ENCODE measurements around the gene ATG2B. TPM values are rescaled to one million over a fixed set of nuclear protein-coding genes. Genes with fewer than 3 reads are reported as not detected.

Gene ATG2B
- total and polyA plus RNA-seq, 2 donors (not counting 1 experiment from before 2014, with no cell fraction given) = 8.1 to 39.6 TPM

- Histone ChIP-seq H2AFZ (ENCODE audit: insufficient read depth, low read depth, low read length, poor library complexity, severe bottlenecking) (no peak overlapping the region), H3K27ac (ENCODE audit: low read length in 2 of 2) (no peak overlapping the region), H3K4me1 (ENCODE audit: control insufficient read depth in 2 of 2, insufficient read depth in 2 of 2, low read length in 2 of 2) (no peaks in the 10 kb centered on the region), H3K4me2 (replicated peaks; ENCODE audit: low read depth, low read length, poor library complexity, severe bottlenecking) (no peak overlapping the region), H4K20me1 (ENCODE audit: control insufficient read depth, insufficient read depth, low read length, poor library complexity, severe bottlenecking) (no peaks in the 10 kb centered on the region), H3K9ac (ENCODE audit: low read length) (no peak overlapping the region), H3K27me3 (replicated peaks in 1 of 4; ENCODE audit: control extremely low read depth in 1 of 4, control insufficient read depth in 3 of 4, insufficient read depth in 4 of 4, low read length in 3 of 4) (peaks cover 0 to 14% (median 2%) of the 10 kb centered on the region in 4 experiments), H3K9me3 (ENCODE audit: control extremely low read depth in 1 of 3, control insufficient read depth in 2 of 3, insufficient read depth in 1 of 3, low read length in 2 of 3) (peaks cover 0 to 2% (median 0%) of the 10 kb centered on the region in 3 donors), H3K79me2 (ENCODE audit: control insufficient read depth, insufficient read depth, low read length) (no peaks in the 10 kb centered on the region), H3K4me3 (ENCODE audit: control extremely low read depth in 1 of 5, extremely low read depth in 1 of 5, insufficient read depth in 1 of 5, low read depth in 2 of 5, low read length in 4 of 5) (no peak overlapping the region), H3K36me3 (replicated peaks in 1 of 2; ENCODE audit: control extremely low read depth in 1 of 2, control insufficient read depth in 1 of 2, extremely low read depth in 1 of 2, insufficient read depth in 2 of 2, low read length in 1 of 2) (no peaks in the 10 kb centered on the region)
- Mint-ChIP-seq H3K9me3 (ENCODE audit: insufficient read depth) (no peaks in the 10 kb centered on the region), H3K4me1 (no peaks in the 10 kb centered on the region), H3K27me3 (peaks cover 35% of the 10 kb centered on the region), H3K27ac (no peak overlapping the region), H3K4me3 (no peak overlapping the region)
- intact Hi-C loops (cut with micrococcal nuclease) = no loop called here
- ATAC-seq (ENCODE audit: low read depth) = no peak
- 83% methylated on average over 8 of the region's 8 CpGs for WGBS (ENCODE audit: insufficient coverage)
- ChIA-PET CTCF (no interaction called here), POLR2A (no interaction called here)
- TF ChIP-seq EZH2 (IDR thresholded peaks at IDR 0.05; ENCODE audit: borderline replicate concordance, insufficient read depth, low read depth, low read length, poor library complexity, severe bottlenecking) = no peak
- TF ChIP-seq, protein P1, sequence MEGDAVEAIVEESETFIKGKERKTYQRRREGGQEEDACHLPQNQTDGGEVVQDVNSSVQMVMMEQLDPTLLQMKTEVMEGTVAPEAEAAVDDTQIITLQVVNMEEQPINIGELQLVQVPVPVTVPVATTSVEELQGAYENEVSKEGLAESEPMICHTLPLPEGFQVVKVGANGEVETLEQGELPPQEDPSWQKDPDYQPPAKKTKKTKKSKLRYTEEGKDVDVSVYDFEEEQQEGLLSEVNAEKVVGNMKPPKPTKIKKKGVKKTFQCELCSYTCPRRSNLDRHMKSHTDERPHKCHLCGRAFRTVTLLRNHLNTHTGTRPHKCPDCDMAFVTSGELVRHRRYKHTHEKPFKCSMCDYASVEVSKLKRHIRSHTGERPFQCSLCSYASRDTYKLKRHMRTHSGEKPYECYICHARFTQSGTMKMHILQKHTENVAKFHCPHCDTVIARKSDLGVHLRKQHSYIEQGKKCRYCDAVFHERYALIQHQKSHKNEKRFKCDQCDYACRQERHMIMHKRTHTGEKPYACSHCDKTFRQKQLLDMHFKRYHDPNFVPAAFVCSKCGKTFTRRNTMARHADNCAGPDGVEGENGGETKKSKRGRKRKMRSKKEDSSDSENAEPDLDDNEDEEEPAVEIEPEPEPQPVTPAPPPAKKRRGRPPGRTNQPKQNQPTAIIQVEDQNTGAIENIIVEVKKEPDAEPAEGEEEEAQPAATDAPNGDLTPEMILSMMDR (IDR thresholded peaks at IDR 0.05) = no peak
- DNase-seq = no peak
These were observed 106.1 kb downstream of the ATG2B start for GRCh38 chr14:96257056-96257455.

DNA sequence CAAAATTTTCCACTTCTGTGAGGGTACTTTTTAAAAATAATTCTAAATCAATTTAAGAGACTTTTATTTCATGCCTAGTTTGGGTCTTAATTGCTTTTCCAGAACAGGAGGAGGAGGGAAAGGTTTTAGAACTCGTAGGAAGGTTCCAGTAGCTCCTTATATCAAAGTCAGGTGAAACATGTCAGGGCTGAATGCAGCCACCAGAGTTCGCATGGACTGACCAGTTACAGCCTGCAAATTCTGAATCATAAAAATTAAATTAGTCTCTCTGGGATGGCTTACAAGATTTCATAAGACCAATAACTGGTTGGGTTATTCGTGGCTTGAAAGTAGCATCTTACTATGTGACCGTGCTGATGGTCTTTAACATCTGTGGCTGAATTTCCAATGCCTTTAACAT lies 106.7 kb downstream of the ATG2B start:
- no peaks in the 10 kb centered on the region for H3K9me3 ChIP-seq (ENCODE audit: control extremely low read depth in 1 of 3, control insufficient read depth in 2 of 3, insufficient read depth in 1 of 3, low read length in 2 of 3)
- H3K4me3 Mint-ChIP-seq = no peak overlapping the region
- H3K36me3 ChIP-seq (replicated peaks in 1 of 2; ENCODE audit: control extremely low read depth in 1 of 2, control insufficient read depth in 1 of 2, extremely low read depth in 1 of 2, insufficient read depth in 2 of 2, low read length in 1 of 2) = no peaks in the 10 kb centered on the region
- no peaks in the 10 kb centered on the region for H3K9me3 Mint-ChIP-seq (ENCODE audit: insufficient read depth)
- H3K4me1 Mint-ChIP-seq = no peaks in the 10 kb centered on the region
- no peaks in the 10 kb centered on the region for H3K4me1 ChIP-seq (ENCODE audit: control insufficient read depth in 2 of 2, insufficient read depth in 2 of 2, low read length in 2 of 2)
- intact Hi-C loops (cut with micrococcal nuclease) = no loop called here
- no peak overlapping the region for H3K9ac ChIP-seq (ENCODE audit: low read length)
- POLR2A ChIA-PET = no interaction called here
- H3K4me2 ChIP-seq (replicated peaks; ENCODE audit: low read depth, low read length, poor library complexity, severe bottlenecking) = no peak overlapping the region
- DNase-seq (no peak), ATAC-seq (ENCODE audit: low read depth) (no peak)
- no peak overlapping the region for H3K27ac Mint-ChIP-seq
- CTCF ChIA-PET = no interaction called here
- H3K27ac ChIP-seq (ENCODE audit: low read length in 2 of 2) = no peak overlapping the region
- no peaks in the 10 kb centered on the region for H4K20me1 ChIP-seq (ENCODE audit: control insufficient read depth, insufficient read depth, low read length, poor library complexity, severe bottlenecking)
- H3K4me3 ChIP-seq (ENCODE audit: control extremely low read depth in 1 of 5, extremely low read depth in 1 of 5, insufficient read depth in 1 of 5, low read depth in 2 of 5, low read length in 4 of 5) = no peak overlapping the region
- H3K27me3 ChIP-seq (replicated peaks in 1 of 4; ENCODE audit: control extremely low read depth in 1 of 4, control insufficient read depth in 3 of 4, insufficient read depth in 4 of 4, low read length in 3 of 4) = peaks cover 0 to 14% (median 2%) of the 10 kb centered on the region in 4 experiments
- H2AFZ ChIP-seq (ENCODE audit: insufficient read depth, low read depth, low read length, poor library complexity, severe bottlenecking) = no peak overlapping the region
- TF ChIP-seq EZH2 (IDR thresholded peaks at IDR 0.05; ENCODE audit: borderline replicate concordance, insufficient read depth, low read depth, low read length, poor library complexity, severe bottlenecking) = no peak
- TF ChIP-seq, protein P1 (IDR thresholded peaks at IDR 0.05) = no peak
- peaks cover 42% of the 10 kb centered on the region for H3K27me3 Mint-ChIP-seq
- 73% methylated on average over 3 of the region's 4 CpGs for WGBS (ENCODE audit: insufficient coverage)
- H3K79me2 ChIP-seq (ENCODE audit: control insufficient read depth, insufficient read depth, low read length) = no peaks in the 10 kb centered on the region
